CD14-positive monocyte (primary cell): ENCODE results near the gene HTR1D. TPM values are rescaled to one million over a fixed set of nuclear protein-coding genes. Genes with fewer than 3 reads are reported as not detected.

ENCODE experiments used
- DNase-seq, 3 donors: peaks; one replicate each; pipeline ENCODE4 v3.0.0-alpha.2; 2011 to 2022
- H2AFZ ChIP-seq: 2 replicates; pipeline ENCODE4 v1.6.0; 2012; ENCODE audit warnings: mild to moderate bottlenecking, low read depth, low read length, inconsistent platforms; ENCODE audit not compliant: insufficient read depth, poor library complexity, severe bottlenecking
- H3K27ac ChIP-seq, 2 donors: 1 replicate in 1 of 2; 2 replicates in 1 of 2; pipeline ENCODE4 v1.5.1; 2012 to 2013; ENCODE audit warnings: low read length in 2 of 2, control low read depth in 1 of 2, inconsistent platforms in 1 of 2, low read depth in 1 of 2, mild to moderate bottlenecking in 1 of 2
- H3K27me3 ChIP-seq, 2 donors: one replicate each; pipeline versions ENCODE4 v1.6.0 to v1.6.1; 2011 to 2013; ENCODE audit warnings: low read length in 2 of 2; ENCODE audit not compliant: control insufficient read depth in 2 of 2, insufficient read depth in 2 of 2
- H3K36me3 ChIP-seq, 2 donors: replicated peaks in 1 of 2; 1 replicate in 1 of 2; 2 replicates in 1 of 2; pipeline versions ENCODE4 v1.5.1 to v1.6.1; 2012 to 2013; ENCODE audit warnings: low read length in 2 of 2, control low read depth in 1 of 2, inconsistent platforms in 1 of 2, mild to moderate bottlenecking in 1 of 2; ENCODE audit not compliant: insufficient read depth in 2 of 2, control insufficient read depth in 1 of 2
- H3K4me1 ChIP-seq, 2 donors: 1 replicate in 1 of 2; 2 replicates in 1 of 2; pipeline versions ENCODE4 v1.5.1 to v1.6.1; 2012 to 2013; ENCODE audit warnings: low read length in 2 of 2, control low read depth in 1 of 2, inconsistent platforms in 1 of 2, mild to moderate bottlenecking in 1 of 2, moderate library complexity in 1 of 2; ENCODE audit not compliant: insufficient read depth in 2 of 2, control insufficient read depth in 1 of 2
- H3K4me2 ChIP-seq: replicated peaks from 2 replicates; pipeline ENCODE3; 2012; ENCODE audit warnings: low read length, moderate library complexity, mild to moderate bottlenecking; ENCODE audit not compliant: poor library complexity, severe bottlenecking; ENCODE audit errors: extremely low read depth
- H3K4me3 ChIP-seq, 3 experiments: fragments of 200-600 bp in 1 of 3; sonication (generic) in 1 of 3; replicated peaks in 1 of 3; 1 replicate in 2 of 3; 2 replicates in 1 of 3; pipeline ENCODE4 v1.5.1; 2011 to 2013; ENCODE audit warnings: low read length in 3 of 3, mild to moderate bottlenecking in 3 of 3, control low read depth in 2 of 3, low read depth in 2 of 3, inconsistent platforms in 1 of 3, moderate library complexity in 1 of 3
- H3K79me2 ChIP-seq: 2 replicates; pipeline ENCODE4 v1.6.0; 2012; ENCODE audit warnings: mild to moderate bottlenecking, control low read depth, inconsistent platforms, low read length, moderate library complexity; ENCODE audit not compliant: insufficient read depth
- H3K9ac ChIP-seq: 2 replicates; pipeline ENCODE4 v1.6.0; 2017; ENCODE audit warnings: low read length, mild to moderate bottlenecking; ENCODE audit not compliant: insufficient read depth, poor library complexity, severe bottlenecking
- H3K9me3 ChIP-seq, 2 donors: replicated peaks in 1 of 2; 1 replicate in 1 of 2; 2 replicates in 1 of 2; pipeline versions ENCODE4 v1.5.1 to v1.6.1; 2012 to 2013; ENCODE audit warnings: low read length in 2 of 2, control low read depth in 1 of 2; ENCODE audit not compliant: control insufficient read depth in 1 of 2, insufficient read depth in 1 of 2
- H4K20me1 ChIP-seq: 2 replicates; pipeline ENCODE4 v1.6.0; 2012; ENCODE audit warnings: mild to moderate bottlenecking, low read length, control low read depth, moderate library complexity; ENCODE audit not compliant: insufficient read depth
- H3K27ac Mint-ChIP-seq, 7 donors: one replicate each; pipeline ENCODE4 v1.8.0; 2020; ENCODE audit warnings: mild to moderate bottlenecking in 7 of 7, mixed read lengths in 7 of 7, moderate library complexity in 6 of 7, inconsistent platforms in 2 of 7
- H3K27me3 Mint-ChIP-seq, 3 donors: one replicate each; pipeline ENCODE4 v1.8.0; 2021 to 2022; ENCODE audit warnings: low read depth in 3 of 3, mild to moderate bottlenecking in 3 of 3, mixed read lengths in 3 of 3, moderate library complexity in 3 of 3, inconsistent platforms in 1 of 3
- H3K36me3 Mint-ChIP-seq, 2 donors: one replicate each; pipeline ENCODE4 v1.8.0; 2020; ENCODE audit warnings: mixed read lengths in 2 of 2, inconsistent platforms in 1 of 2, mild to moderate bottlenecking in 1 of 2
- H3K4me1 Mint-ChIP-seq: one replicate; pipeline ENCODE4 v1.8.0; 2020; ENCODE audit warnings: mild to moderate bottlenecking, mixed read lengths
- H3K4me3 Mint-ChIP-seq, 2 donors: one replicate each; pipeline ENCODE4 v1.8.0; 2020; ENCODE audit warnings: mild to moderate bottlenecking in 2 of 2, mixed read lengths in 2 of 2, moderate library complexity in 1 of 2
- H3K9me3 Mint-ChIP-seq, 7 donors: one replicate each; pipeline ENCODE4 v1.8.0; 2020 to 2022; ENCODE audit warnings: mixed read lengths in 7 of 7, mild to moderate bottlenecking in 6 of 7, moderate library complexity in 6 of 7, inconsistent platforms in 2 of 7
- WGBS: methylation state at CpG from one replicate; pipeline ENCODE4 v1.1.5; 2013; ENCODE audit warnings: missing lambda C conversion rate; ENCODE audit not compliant: insufficient coverage; 5-methylcytosine and 5-hydroxymethylcytosine counted together
- intact Hi-C, 2 donors: fragments of 100-400 bp; cut with micrococcal nuclease; formaldehyde crosslinking; loops; one replicate each; pipeline versions ENCODE4 v1.15.0 to v1.15.1; 2023
- polyA plus RNA-seq, 3 donors: library from polyadenylated mRNA; depleted of rRNA in 1 of 3; unstranded in 2 of 3; stranded (reverse) in 1 of 3; fragments of 300-500 nt in 2 of 3; fragments of >200 nt in 1 of 3; fragmentation: Illumina TruSeq in 2 of 3; gene quantifications; 1 replicate in 2 of 3; 2 replicates in 1 of 3; pipeline ENCODE4 v1.2.3, GENCODE V29; 2012 to 2021
- TF ChIP-seq, protein P1 (sequence below): fragments of 200-600 bp; IDR thresholded peaks from one replicate; pipeline ENCODE4 v1.8.0; 2022; ENCODE audit warnings: antibody characterized with exemption, mild to moderate bottlenecking

The HTR1D gene
- polyA plus RNA-seq, 3 donors = not detected

DNA sequence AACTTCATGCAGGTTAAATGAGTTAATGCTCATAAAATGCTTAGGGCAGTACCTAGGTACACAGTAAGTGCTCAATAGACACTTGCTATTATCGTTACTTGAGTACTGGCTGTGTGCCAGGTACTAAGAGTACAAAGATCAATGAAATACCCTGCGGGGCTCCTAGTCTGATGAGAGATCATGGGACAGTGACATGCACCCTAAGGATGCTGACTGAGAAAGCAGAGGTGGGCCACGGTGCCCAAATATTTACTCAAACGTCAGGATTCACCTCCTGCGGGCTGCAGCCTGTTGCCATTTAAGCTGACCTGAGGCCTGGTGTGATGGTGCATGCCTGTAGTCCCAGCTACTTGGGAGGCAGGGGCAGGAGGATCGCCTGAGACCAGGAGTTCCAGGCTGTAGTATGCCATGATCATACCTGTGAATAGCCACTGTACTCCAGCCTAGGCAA lies 28.8 kb downstream of the HTR1D start:
- intact Hi-C loops = no loop called here
- no peaks in the 10 kb centered on the region for H3K36me3 Mint-ChIP-seq
- WGBS = 97% methylated on average over 4 of the region's 6 CpGs
- no peak overlapping the region for H3K4me3 Mint-ChIP-seq
- H3K4me1 Mint-ChIP-seq = peaks cover 6% of the 10 kb centered on the region
- H3K4me1 ChIP-seq = peaks cover 0 to 3% of the 10 kb centered on the region in 2 donors
- H2AFZ ChIP-seq = no peak overlapping the region
- no peaks in the 10 kb centered on the region for H3K79me2 ChIP-seq
- no peaks in the 10 kb centered on the region for H3K9me3 Mint-ChIP-seq
- no peak overlapping the region for H3K27ac ChIP-seq
- H3K9me3 ChIP-seq = no peaks in the 10 kb centered on the region
- no peaks in the 10 kb centered on the region for H3K27me3 ChIP-seq
- TF ChIP-seq, protein P1, sequence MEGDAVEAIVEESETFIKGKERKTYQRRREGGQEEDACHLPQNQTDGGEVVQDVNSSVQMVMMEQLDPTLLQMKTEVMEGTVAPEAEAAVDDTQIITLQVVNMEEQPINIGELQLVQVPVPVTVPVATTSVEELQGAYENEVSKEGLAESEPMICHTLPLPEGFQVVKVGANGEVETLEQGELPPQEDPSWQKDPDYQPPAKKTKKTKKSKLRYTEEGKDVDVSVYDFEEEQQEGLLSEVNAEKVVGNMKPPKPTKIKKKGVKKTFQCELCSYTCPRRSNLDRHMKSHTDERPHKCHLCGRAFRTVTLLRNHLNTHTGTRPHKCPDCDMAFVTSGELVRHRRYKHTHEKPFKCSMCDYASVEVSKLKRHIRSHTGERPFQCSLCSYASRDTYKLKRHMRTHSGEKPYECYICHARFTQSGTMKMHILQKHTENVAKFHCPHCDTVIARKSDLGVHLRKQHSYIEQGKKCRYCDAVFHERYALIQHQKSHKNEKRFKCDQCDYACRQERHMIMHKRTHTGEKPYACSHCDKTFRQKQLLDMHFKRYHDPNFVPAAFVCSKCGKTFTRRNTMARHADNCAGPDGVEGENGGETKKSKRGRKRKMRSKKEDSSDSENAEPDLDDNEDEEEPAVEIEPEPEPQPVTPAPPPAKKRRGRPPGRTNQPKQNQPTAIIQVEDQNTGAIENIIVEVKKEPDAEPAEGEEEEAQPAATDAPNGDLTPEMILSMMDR = no peak
- H3K4me2 ChIP-seq = no peak overlapping the region
- H4K20me1 ChIP-seq = no peaks in the 10 kb centered on the region
- H3K27ac Mint-ChIP-seq = no peak overlapping the region
- DNase-seq = no peak
- H3K36me3 ChIP-seq = no peaks in the 10 kb centered on the region
- H3K27me3 Mint-ChIP-seq = peaks cover 9 to 15% (median 13%) of the 10 kb centered on the region in 3 donors
- no peak overlapping the region for H3K4me3 ChIP-seq
- H3K9ac ChIP-seq = no peak overlapping the region

DNA sequence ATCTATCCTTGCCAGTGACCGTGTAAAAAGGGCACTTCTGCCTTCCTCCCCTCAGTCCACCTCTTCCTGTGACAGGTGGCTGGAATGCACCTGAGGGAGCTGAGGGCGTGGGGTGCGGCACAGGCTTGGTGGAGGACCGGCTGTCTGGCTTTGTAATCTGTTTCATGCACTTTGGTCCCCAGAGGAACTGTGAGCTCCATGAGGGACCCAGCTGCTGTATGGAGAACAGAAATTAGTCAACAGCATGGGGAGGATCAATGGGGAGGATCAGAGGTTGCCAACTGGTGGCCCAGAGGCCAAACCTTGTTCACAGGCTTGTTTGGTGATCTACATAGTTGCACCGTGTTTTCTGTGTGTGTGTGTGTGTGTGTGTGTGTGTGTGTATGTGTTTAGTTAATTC lies 29.7 kb downstream of the HTR1D start:
- peaks cover 7 to 14% (median 13%) of the 10 kb centered on the region in 3 donors for H3K27me3 Mint-ChIP-seq
- Histone ChIP-seq H3K27me3 (no peaks in the 10 kb centered on the region), H3K9me3 (no peaks in the 10 kb centered on the region), H3K79me2 (no peaks in the 10 kb centered on the region), H3K4me2 (no peak overlapping the region), H3K36me3 (no peaks in the 10 kb centered on the region), H4K20me1 (no peaks in the 10 kb centered on the region), H3K4me1 (peaks cover 0 to 3% of the 10 kb centered on the region in 2 donors), H3K4me3 (no peak overlapping the region), H3K27ac (no peak overlapping the region), H2AFZ (no peak overlapping the region), H3K9ac (no peak overlapping the region)
- H3K9me3 Mint-ChIP-seq = no peaks in the 10 kb centered on the region
- intact Hi-C loops = no loop called here
- TF ChIP-seq, protein P1 = no peak
- H3K4me1 Mint-ChIP-seq = peaks cover 6% of the 10 kb centered on the region
- no peak for DNase-seq
- H3K36me3 Mint-ChIP-seq = no peaks in the 10 kb centered on the region
- no peak overlapping the region for H3K4me3 Mint-ChIP-seq
- H3K27ac Mint-ChIP-seq = no peak overlapping the region
- 59% methylated on average over 2 of the region's 5 CpGs for WGBS
